GM23338 (cell line): ENCODE measurements around the gene PPFIA2. TPM values are rescaled to one million over a fixed set of nuclear protein-coding genes. Genes with fewer than 3 reads are reported as not detected.

Experiments used
- ATAC-seq: fragments of 200-7000 bp; cut with Tn5 transposase; 3 replicates; pipeline ENCODE4 v1.9.1; 2020
- DNase-seq: peaks from one replicate; pipeline ENCODE4 v3.0.0-alpha.2; 2015; ENCODE audit warnings: low spot score
- H2AFZ ChIP-seq: fragments of 200-600 bp; sonication (generic); 2 replicates; pipeline ENCODE4 v1.8.0; 2016; ENCODE audit warnings: antibody characterized with exemption, mild to moderate bottlenecking, moderate library complexity
- H3F3A ChIP-seq: fragments of 200-600 bp; sonication (generic); replicated peaks from 2 replicates; pipeline ENCODE4 v1.8.0; 2017; ENCODE audit warnings: antibody characterized with exemption, mixed run types, low read depth
- H3K27ac ChIP-seq: fragments of 200-600 bp; sonication (generic); 2 replicates; pipeline ENCODE4 v1.6.1; 2016; ENCODE audit warnings: low read depth
- H3K27me3 ChIP-seq: fragments of 200-600 bp; sonication (generic); 2 replicates; pipeline ENCODE4 v1.8.0; 2016; ENCODE audit warnings: mild to moderate bottlenecking, mixed run types, moderate library complexity; ENCODE audit not compliant: insufficient read depth
- H3K36me3 ChIP-seq: fragments of 200-600 bp; sonication (generic); 2 replicates; pipeline ENCODE4 v1.8.0; 2016; ENCODE audit warnings: mild to moderate bottlenecking; ENCODE audit not compliant: insufficient read depth
- H3K4me1 ChIP-seq: fragments of 200-600 bp; sonication (generic); 2 replicates; pipeline ENCODE4 v1.8.0; 2016; ENCODE audit warnings: mild to moderate bottlenecking, moderate library complexity; ENCODE audit not compliant: insufficient read depth
- H3K4me2 ChIP-seq: fragments of 200-600 bp; sonication (generic); 2 replicates; pipeline ENCODE4 v1.7.1; 2017; ENCODE audit warnings: mixed run types
- H3K4me3 ChIP-seq: fragments of 200-600 bp; sonication (generic); 2 replicates; pipeline ENCODE4 v1.6.1; 2016; ENCODE audit warnings: mixed run types
- H3K79me2 ChIP-seq: fragments of 200-600 bp; sonication (generic); replicated peaks from 2 replicates; pipeline ENCODE4 v1.8.0; 2017; ENCODE audit warnings: mild to moderate bottlenecking; ENCODE audit not compliant: insufficient read depth
- H3K9me2 ChIP-seq: fragments of 200-600 bp; sonication (generic); 2 replicates; pipeline ENCODE4 v1.8.0; 2017; ENCODE audit not compliant: insufficient read depth
- H4K20me1 ChIP-seq: fragments of 200-600 bp; sonication (generic); replicated peaks from 2 replicates; pipeline ENCODE4 v1.8.0; 2017; ENCODE audit warnings: mild to moderate bottlenecking; ENCODE audit not compliant: insufficient read depth
- H3K27ac Mint-ChIP-seq: 2 replicates; pipeline ENCODE4 v1.8.0; 2020; ENCODE audit warnings: inconsistent platforms, mild to moderate bottlenecking, moderate library complexity, mixed read lengths
- H3K27me3 Mint-ChIP-seq: 3 replicates; pipeline ENCODE4 v1.8.0; 2022; ENCODE audit warnings: low read depth, mild to moderate bottlenecking, moderate library complexity, mixed read lengths, inconsistent platforms; ENCODE audit not compliant: insufficient read depth, poor library complexity
- H3K36me3 Mint-ChIP-seq: 3 replicates; pipeline ENCODE4 v1.8.0; 2021; ENCODE audit warnings: low read depth, mild to moderate bottlenecking, inconsistent platforms, moderate library complexity, mixed read lengths
- H3K4me1 Mint-ChIP-seq: 3 replicates; pipeline ENCODE4 v1.8.0; 2020; ENCODE audit warnings: mild to moderate bottlenecking, inconsistent platforms, mixed read lengths
- H3K4me3 Mint-ChIP-seq: 3 replicates; pipeline ENCODE4 v1.8.0; 2021; ENCODE audit warnings: moderate library complexity, mild to moderate bottlenecking, inconsistent platforms, mixed read lengths
- H3K9me3 Mint-ChIP-seq: 3 replicates; pipeline ENCODE4 v1.8.0; 2020; ENCODE audit warnings: moderate library complexity, mild to moderate bottlenecking, inconsistent platforms, mixed read lengths
- EZH2 ChIP-seq: fragments of 200-600 bp; sonication (generic); IDR thresholded peaks from one replicate; pipeline ENCODE4 v1.8.0; 2017; ENCODE audit warnings: antibody characterized with exemption, mild to moderate bottlenecking, low read depth; ENCODE audit not compliant: unreplicated experiment
- EZH2phosphoT487 ChIP-seq: fragments of 200-600 bp; sonication (generic); IDR thresholded peaks from one replicate; pipeline ENCODE4 v1.8.1; 2018; ENCODE audit warnings: antibody characterized with exemption; ENCODE audit not compliant: unreplicated experiment
- JUNB ChIP-seq: IDR thresholded peaks from one replicate; pipeline ENCODE4 v1.6.1; 2016; ENCODE audit warnings: antibody characterized with exemption; ENCODE audit not compliant: unreplicated experiment
- ZNF114 ChIP-seq: fragments of 250-450 bp; sonication (Bioruptor Pico); IDR thresholded peaks from 2 replicates; pipeline ENCODE4 v1.5.0; 2020; ENCODE audit warnings: mild to moderate bottlenecking, moderate library complexity
- ZNF331 ChIP-seq: fragments of 250-450 bp; sonication (Bioruptor Pico); IDR thresholded peaks from 2 replicates; pipeline ENCODE4 v1.5.0; 2020; ENCODE audit warnings: low read depth, mild to moderate bottlenecking, moderate library complexity
- polyA plus RNA-seq: library from polyadenylated mRNA; unstranded; fragments of >200 nt; fragmentation: Nextera tagmentation; extraction: Ambion mirVana; gene quantifications from 2 replicates; pipeline ENCODE4 v1.2.1, GENCODE V29; 2016
- total RNA-seq: library from RNA; depleted of rRNA; stranded (reverse); fragments of >200 nt; shearing (Covaris generic); gene quantifications from 2 replicates; pipeline ENCODE4 v1.2.3, GENCODE V29; 2014
- TF ChIP-seq, protein P1 (sequence below): fragments of 250-450 bp; sonication (Bioruptor Pico); IDR thresholded peaks from 2 replicates; pipeline ENCODE4 v1.5.0; 2020; ENCODE audit warnings: mild to moderate bottlenecking, moderate library complexity
- TF ChIP-seq, protein P2 (sequence below): IDR thresholded peaks from one replicate; pipeline ENCODE4 v1.6.1; 2018; ENCODE audit warnings: antibody characterized with exemption; ENCODE audit not compliant: unreplicated experiment
- TF ChIP-seq, protein P3 (sequence below): IDR thresholded peaks from 2 replicates; pipeline ENCODE4 v1.6.1; 2016; ENCODE audit warnings: antibody characterized with exemption

PPFIA2 gene
- total and polyA plus RNA-seq, 2 experiments from 2014 or later: 5.4 to 7.2 TPM

DNA sequence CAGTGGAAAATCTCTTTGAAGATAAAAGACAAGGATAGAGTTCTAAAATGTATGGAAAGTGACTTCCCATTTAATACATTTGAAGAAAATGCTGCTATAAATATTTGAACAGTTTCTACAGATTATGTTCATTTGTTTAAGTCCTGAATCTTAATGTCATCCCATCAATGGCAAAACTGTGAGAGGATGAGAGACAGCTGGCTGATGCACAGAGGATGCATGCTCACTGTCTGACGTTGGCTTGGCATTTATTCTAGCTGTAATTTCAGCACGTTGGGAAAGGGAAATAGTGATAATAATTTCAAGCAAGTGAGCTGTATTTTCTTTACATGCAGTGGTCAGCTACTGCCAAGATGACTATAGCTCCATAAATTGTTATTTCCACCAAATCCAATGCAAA, 40.5 kb downstream of the PPFIA2 start (continued):
- TF ChIP-seq, protein P1, sequence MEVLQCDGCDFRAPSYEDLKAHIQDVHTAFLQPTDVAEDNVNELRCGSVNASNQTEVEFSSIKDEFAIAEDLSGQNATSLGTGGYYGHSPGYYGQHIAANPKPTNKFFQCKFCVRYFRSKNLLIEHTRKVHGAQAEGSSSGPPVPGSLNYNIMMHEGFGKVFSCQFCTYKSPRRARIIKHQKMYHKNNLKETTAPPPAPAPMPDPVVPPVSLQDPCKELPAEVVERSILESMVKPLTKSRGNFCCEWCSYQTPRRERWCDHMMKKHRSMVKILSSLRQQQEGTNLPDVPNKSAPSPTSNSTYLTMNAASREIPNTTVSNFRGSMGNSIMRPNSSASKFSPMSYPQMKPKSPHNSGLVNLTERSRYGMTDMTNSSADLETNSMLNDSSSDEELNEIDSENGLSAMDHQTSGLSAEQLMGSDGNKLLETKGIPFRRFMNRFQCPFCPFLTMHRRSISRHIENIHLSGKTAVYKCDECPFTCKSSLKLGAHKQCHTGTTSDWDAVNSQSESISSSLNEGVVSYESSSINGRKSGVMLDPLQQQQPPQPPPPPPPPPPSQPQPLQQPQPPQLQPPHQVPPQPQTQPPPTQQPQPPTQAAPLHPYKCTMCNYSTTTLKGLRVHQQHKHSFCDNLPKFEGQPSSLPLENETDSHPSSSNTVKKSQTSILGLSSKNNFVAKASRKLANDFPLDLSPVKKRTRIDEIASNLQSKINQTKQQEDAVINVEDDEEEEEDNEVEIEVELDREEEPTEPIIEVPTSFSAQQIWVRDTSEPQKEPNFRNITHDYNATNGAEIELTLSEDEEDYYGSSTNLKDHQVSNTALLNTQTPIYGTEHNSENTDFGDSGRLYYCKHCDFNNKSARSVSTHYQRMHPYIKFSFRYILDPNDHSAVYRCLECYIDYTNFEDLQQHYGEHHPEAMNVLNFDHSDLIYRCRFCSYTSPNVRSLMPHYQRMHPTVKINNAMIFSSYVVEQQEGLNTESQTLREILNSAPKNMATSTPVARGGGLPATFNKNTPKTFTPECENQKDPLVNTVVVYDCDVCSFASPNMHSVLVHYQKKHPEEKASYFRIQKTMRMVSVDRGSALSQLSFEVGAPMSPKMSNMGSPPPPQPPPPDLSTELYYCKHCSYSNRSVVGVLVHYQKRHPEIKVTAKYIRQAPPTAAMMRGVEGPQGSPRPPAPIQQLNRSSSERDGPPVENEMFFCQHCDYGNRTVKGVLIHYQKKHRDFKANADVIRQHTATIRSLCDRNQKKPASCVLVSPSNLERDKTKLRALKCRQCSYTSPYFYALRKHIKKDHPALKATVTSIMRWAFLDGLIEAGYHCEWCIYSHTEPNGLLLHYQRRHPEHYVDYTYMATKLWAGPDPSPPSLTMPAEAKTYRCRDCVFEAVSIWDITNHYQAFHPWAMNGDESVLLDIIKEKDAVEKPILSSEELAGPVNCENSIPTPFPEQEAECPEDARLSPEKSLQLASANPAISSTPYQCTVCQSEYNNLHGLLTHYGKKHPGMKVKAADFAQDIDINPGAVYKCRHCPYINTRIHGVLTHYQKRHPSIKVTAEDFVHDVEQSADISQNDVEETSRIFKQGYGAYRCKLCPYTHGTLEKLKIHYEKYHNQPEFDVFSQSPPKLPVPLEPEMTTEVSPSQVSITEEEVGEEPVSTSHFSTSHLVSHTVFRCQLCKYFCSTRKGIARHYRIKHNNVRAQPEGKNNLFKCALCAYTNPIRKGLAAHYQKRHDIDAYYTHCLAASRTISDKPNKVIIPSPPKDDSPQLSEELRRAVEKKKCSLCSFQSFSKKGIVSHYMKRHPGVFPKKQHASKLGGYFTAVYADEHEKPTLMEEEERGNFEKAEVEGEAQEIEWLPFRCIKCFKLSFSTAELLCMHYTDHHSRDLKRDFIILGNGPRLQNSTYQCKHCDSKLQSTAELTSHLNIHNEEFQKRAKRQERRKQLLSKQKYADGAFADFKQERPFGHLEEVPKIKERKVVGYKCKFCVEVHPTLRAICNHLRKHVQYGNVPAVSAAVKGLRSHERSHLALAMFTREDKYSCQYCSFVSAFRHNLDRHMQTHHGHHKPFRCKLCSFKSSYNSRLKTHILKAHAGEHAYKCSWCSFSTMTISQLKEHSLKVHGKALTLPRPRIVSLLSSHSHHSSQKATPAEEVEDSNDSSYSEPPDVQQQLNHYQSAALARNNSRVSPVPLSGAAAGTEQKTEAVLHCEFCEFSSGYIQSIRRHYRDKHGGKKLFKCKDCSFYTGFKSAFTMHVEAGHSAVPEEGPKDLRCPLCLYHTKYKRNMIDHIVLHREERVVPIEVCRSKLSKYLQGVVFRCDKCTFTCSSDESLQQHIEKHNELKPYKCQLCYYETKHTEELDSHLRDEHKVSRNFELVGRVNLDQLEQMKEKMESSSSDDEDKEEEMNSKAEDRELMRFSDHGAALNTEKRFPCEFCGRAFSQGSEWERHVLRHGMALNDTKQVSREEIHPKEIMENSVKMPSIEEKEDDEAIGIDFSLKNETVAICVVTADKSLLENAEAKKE (CRISPR knock-in tag): no peak
- TF ChIP-seq, protein P2, sequence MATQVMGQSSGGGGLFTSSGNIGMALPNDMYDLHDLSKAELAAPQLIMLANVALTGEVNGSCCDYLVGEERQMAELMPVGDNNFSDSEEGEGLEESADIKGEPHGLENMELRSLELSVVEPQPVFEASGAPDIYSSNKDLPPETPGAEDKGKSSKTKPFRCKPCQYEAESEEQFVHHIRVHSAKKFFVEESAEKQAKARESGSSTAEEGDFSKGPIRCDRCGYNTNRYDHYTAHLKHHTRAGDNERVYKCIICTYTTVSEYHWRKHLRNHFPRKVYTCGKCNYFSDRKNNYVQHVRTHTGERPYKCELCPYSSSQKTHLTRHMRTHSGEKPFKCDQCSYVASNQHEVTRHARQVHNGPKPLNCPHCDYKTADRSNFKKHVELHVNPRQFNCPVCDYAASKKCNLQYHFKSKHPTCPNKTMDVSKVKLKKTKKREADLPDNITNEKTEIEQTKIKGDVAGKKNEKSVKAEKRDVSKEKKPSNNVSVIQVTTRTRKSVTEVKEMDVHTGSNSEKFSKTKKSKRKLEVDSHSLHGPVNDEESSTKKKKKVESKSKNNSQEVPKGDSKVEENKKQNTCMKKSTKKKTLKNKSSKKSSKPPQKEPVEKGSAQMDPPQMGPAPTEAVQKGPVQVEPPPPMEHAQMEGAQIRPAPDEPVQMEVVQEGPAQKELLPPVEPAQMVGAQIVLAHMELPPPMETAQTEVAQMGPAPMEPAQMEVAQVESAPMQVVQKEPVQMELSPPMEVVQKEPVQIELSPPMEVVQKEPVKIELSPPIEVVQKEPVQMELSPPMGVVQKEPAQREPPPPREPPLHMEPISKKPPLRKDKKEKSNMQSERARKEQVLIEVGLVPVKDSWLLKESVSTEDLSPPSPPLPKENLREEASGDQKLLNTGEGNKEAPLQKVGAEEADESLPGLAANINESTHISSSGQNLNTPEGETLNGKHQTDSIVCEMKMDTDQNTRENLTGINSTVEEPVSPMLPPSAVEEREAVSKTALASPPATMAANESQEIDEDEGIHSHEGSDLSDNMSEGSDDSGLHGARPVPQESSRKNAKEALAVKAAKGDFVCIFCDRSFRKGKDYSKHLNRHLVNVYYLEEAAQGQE: no peak
- no peak for TF ChIP-seq ZNF331 (CRISPR knock-in tag)
- no peak for TF ChIP-seq EZH2
- no peak for TF ChIP-seq JUNB
- no peak for TF ChIP-seq EZH2phosphoT487

- no peaks in the 10 kb centered on the region for H3K4me1 ChIP-seq
- no peaks in the 10 kb centered on the region for H3K9me2 ChIP-seq
- H3K79me2 ChIP-seq: no peaks in the 10 kb centered on the region
- no peaks in the 10 kb centered on the region for H3K9me3 Mint-ChIP-seq
- no peak overlapping the region for H3K27ac ChIP-seq
- no peak overlapping the region for H3K4me2 ChIP-seq
- no peak overlapping the region for H3K4me3 Mint-ChIP-seq
- no peaks in the 10 kb centered on the region for H4K20me1 ChIP-seq
- no peak overlapping the region for H3K27ac Mint-ChIP-seq
- H3F3A ChIP-seq: no peaks in the 10 kb centered on the region
- DNase-seq (no peak), ATAC-seq (no peak)
- no peaks in the 10 kb centered on the region for H3K27me3 ChIP-seq
- no peak overlapping the region for H3K4me3 ChIP-seq
- no peaks in the 10 kb centered on the region for H3K27me3 Mint-ChIP-seq
- no peaks in the 10 kb centered on the region for H3K36me3 Mint-ChIP-seq
- no peaks in the 10 kb centered on the region for H3K4me1 Mint-ChIP-seq
- no peaks in the 10 kb centered on the region for H3K36me3 ChIP-seq
- no peak overlapping the region for H2AFZ ChIP-seq
- no peak for TF ChIP-seq ZNF114 (CRISPR knock-in tag)
- TF ChIP-seq, protein P3, sequence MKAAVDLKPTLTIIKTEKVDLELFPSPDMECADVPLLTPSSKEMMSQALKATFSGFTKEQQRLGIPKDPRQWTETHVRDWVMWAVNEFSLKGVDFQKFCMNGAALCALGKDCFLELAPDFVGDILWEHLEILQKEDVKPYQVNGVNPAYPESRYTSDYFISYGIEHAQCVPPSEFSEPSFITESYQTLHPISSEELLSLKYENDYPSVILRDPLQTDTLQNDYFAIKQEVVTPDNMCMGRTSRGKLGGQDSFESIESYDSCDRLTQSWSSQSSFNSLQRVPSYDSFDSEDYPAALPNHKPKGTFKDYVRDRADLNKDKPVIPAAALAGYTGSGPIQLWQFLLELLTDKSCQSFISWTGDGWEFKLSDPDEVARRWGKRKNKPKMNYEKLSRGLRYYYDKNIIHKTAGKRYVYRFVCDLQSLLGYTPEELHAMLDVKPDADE: no peak
- TF ChIP-seq JUNB: no peak
These were observed 46.6 kb downstream of the PPFIA2 start for GRCh38 chr12:81712536-81712935.
